Measurements from ENCODE around the gene RERE. TPM values are rescaled to one million over a fixed set of nuclear protein-coding genes. Genes with fewer than 3 reads are reported as not detected.
"Not testable (repeated sequence)": the region's sequence is repeated elsewhere in the genome, so short reads cannot be mapped to it uniquely, and the experiment has no call there.

The RERE gene
- polyA plus RNA-seq, 3 donors = 118 to 137 (median 129) TPM

DNA sequence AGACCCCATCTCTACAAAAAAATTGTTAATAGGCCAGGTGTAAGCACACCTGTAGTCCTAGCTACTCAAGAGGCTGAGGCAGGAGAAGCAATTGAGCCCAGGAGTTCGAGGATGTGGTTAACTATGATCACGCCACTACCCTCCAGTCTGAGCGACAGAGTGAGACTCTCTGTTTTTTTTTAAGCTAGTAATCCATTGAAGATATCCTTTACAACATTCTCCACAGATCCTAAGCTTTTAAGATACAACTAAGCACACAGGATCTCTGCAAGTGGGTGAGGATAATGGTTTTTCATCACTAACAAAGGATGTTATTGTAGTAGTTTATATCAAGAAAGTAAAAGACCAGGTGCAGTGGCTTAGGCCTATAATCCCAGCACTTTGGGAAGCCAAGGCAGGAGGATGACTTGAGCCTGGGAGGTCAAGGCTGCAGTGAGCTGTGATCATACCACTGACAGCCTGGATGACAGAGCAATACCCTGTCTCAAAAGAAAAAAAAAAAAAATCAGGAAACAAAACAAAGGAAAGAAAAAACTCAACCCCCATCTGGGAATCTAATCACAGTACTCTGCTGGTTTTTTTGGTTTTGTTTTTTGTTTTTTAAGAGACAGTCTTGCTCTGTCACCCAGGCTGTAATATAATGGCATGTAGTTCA lies 166.1 kb downstream of the RERE start:
- no peak for DNase-seq (ENCODE audit: low read depth in 3 of 3, low spot score in 2 of 3)

DNA sequence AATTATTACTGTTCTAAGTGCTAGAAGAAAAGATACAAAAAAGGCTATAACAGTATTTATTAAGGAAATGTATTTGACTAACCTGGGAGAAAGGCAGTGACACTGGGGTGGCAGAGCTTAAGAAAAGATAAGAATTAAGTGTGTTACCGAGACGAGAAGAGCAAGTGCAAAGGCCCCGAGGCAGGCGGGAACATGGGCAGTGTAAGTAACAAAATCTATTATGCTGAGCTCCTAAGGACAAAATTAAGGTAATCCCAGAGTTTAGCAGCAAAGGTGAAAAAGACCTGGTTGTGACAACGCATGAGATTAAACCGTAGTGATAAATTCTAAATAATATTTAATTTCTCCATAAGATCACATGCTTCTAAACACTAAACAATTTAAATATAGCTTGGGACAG lies 167.6 kb downstream of the RERE start:
- no peak for DNase-seq (ENCODE audit: low read depth in 3 of 3, low spot score in 2 of 3)

DNA sequence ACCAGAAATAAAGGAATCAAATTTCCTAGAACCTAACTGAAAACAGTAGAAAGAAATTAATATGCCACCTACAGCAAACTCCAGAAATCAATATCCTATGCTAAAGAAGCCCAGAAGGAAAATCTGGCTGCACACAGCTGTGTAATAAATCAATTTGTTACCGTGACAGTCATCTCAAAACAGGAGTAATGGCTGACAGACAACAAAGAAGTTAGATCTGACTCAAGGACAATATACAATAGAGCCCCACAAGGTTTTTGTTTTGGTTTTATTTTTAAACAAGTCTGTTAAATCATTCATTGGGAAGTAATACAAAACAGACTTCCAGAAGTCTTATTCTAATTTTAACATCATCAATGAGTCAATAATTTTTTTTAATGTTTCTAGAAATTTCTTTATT lies 168.4 kb downstream of the RERE start:
- DNase-seq (ENCODE audit: low read depth in 3 of 3, low spot score in 2 of 3) = no peak

- no peak for DNase-seq (ENCODE audit: low read depth in 3 of 3, low spot score in 2 of 3)
Observed at GRCh38 chr1:8646996-8647395, 170.4 kb downstream of the RERE start.

GRCh38 chr1:8646189-8646588 lies 171.3 kb downstream of the RERE start:
- DNase-seq (ENCODE audit: low read depth in 3 of 3, low spot score in 2 of 3) = no peak

GRCh38 chr1:8643542-8644536 lies 173.6 kb downstream of the RERE start:
- no peak for DNase-seq (ENCODE audit: low read depth in 3 of 3, low spot score in 2 of 3)

- no peak for DNase-seq (ENCODE audit: low read depth in 3 of 3, low spot score in 2 of 3)
Observed at GRCh38 chr1:8642114-8642513, 175.3 kb downstream of the RERE start.

- DNase-seq (ENCODE audit: low read depth in 3 of 3, low spot score in 2 of 3) = no peak
Observed at GRCh38 chr1:8641377-8641997, 176.0 kb downstream of the RERE start.

DNA sequence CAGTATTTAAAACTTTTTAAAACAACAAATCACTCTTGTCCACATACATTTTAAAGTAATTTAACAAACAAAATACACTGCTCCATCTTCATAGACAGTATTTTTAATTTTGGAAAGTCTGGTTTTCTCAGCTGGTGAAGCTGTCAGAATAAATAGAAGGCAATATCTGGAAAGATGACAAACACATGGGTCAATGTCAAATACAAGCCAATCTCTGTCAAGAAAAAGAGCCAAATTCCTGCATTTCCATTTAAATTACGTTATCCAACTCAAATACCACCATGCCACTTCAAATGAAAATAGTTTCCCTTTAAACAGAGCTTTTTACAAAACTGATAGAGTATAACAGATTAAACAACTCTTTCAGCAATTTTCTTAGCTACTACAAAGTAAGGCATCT lies 176.5 kb downstream of the RERE start:
- no peak for DNase-seq (ENCODE audit: low read depth in 3 of 3, low spot score in 2 of 3)

DNA sequence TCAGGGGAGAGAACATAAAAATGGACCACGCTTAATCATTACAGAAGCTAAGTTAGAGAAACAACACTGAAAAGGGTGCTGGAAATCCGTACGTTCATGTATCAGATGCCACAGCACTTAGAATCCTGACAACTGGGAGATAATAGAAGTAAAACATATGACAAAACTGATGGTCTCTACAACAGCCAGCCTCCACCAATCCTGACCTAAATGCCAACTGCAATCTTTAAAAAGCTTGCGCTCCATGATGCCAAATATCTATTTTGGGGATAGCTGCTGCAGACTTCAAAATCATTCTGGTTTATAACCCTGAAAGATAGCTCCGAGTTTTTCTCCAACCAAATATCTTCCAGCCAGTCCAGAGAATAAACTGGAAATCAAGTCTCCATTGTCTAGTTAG lies 178.3 kb downstream of the RERE start:
- no peak for DNase-seq (ENCODE audit: low read depth in 3 of 3, low spot score in 2 of 3)

DNA sequence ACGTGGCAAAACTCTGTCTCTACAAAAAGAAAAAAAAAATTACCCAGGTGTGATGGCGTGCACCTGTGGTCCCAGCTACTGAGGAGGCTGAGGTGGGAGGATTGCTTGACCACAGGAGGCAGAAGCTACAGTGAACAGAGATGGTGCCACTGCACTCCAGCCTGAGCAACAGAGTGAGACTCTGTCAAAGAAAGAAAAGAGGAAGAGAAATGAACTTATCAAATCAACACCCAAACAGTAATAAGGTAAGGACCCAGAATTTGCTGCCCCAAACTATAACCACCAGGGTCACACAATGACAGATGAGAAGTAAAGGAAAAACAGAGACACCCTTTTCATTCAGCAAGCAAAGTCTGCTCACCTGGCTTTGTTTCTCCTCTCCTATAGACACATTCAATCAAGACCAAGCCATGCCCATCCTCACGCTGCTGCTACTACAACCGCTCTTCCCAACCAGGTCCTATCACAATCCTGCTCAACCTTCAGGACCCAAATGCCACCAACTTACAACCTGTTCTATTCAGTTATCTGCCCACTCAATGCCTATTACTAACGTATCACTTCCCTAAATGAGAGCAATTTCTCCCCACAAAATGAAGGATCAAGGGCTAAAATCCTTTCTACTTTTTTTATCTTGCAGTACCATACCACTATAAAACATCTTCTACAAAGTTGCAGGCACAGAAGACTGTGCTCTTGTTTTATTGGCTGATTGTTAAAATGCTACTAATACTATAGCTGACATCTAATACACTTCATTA lies 183.5 kb downstream of the RERE start:
- no peak for DNase-seq (ENCODE audit: low read depth in 3 of 3, low spot score in 2 of 3)

DNA sequence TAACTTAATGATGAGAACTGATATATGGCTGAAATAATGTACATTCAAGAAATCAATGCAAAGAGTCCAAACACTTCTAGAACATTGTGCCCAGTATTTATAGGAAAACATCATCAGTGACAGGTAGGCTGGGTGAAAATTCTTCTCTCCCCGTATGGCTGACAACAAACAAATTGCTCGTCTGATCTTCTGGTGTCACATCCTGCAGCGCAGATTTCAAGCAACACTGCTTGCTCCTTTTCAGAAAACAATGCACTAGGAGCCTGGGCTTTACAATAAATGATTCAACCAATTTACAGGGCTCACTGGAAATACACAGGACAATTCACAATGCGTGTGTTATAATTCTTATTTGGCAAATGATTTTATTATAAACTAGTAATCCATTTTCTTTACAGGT lies 185.3 kb downstream of the RERE start:
- DNase-seq (ENCODE audit: low read depth in 3 of 3, low spot score in 2 of 3) = no peak

DNA sequence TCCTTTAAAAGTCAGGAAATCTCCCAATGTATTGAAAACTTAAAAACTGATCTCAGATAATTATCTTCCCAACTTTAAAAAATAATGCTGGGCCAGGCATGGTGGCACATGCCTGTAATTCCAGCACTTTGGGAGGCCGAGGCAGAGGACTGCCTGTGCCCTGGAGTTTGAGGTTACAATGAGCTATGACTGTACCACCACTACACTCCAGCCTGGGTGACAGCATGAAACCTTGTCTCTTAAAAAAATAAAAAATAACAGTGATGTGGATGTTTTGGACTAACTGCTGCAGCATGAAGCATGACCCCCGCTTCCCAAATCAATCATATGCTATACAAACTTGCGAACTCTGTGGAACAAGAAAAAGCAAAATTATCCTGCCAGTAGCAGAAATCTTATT lies 186.3 kb downstream of the RERE start:
- no peak for DNase-seq (ENCODE audit: low read depth in 3 of 3, low spot score in 2 of 3)

DNA sequence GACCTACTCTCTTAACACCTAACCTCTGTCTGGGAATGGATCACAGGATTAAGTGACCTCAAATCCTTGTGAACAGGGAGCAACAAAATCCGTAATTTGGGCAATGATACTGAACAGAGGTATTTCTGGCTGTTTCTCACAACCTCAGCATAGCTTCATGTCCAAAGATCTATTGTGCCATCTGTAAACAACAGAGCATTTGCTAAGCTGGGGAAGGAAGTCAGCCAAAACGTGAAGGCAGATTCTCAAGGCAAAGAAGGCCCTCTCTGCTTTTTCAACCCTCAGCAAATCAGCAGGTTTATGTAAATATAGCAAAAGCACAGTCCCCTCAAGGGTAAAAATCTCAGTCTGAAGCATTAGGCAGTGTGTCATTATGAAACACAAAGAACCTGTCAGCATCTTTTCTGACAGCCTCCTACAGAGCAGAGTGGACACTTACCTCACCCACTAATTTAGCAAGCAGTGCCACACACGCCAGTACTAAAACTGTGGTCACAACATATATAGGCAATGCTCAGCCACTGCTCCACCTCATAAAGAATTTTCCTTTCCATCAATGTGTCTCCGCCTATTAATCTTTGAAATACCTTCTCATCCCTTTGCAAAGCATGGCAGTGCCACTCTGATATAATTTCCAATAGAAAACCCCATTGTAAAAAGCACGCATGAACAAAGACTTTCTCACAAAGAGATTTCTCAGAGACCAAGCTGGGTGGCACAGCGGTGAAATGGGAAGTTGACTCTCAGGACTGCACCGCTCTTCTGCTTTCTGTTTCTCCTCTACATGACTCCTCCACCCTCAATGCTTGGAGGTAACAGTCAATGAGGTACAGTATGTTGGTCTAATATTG lies 188.0 kb downstream of the RERE start:
- DNase-seq (ENCODE audit: low read depth in 3 of 3, low spot score in 2 of 3) = no peak

- no peak for DNase-seq (ENCODE audit: low read depth in 3 of 3, low spot score in 2 of 3)
Observed at GRCh38 chr1:8628606-8629005, 188.8 kb downstream of the RERE start.

- DNase-seq (ENCODE audit: low read depth in 3 of 3, low spot score in 2 of 3) = no peak
Observed at GRCh38 chr1:8627728-8628127, 189.7 kb downstream of the RERE start.

- no peak for DNase-seq (ENCODE audit: low read depth in 3 of 3, low spot score in 2 of 3)
Observed at GRCh38 chr1:8625981-8626898, 191.2 kb downstream of the RERE start.

GRCh38 chr1:8625491-8625890 lies 191.9 kb downstream of the RERE start:
- no peak for DNase-seq (ENCODE audit: low read depth in 3 of 3, low spot score in 2 of 3)

DNA sequence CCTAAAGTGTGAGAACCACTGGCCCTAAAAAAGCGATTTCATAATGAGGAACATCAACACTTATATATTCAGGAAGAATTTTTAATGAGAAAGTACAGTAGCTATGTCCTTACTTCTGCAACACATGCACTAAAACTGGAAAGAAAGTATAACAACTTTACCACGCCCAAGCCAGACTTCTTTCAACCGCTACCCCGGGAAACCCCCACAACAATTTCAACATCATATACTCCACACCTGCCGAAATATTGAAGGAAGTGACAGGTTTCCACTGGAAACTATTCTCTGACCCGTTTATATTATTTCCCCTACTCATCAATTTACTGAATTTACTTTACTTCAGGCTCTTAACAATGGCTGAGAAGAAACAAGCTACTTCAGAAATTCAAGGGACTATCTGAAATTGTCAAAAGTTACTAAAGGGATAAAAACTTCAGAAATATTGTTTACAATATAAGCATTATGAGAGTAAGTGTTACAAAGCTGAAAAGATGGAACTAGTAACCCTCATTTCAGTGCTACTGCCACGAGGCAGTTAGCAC lies 193.7 kb downstream of the RERE start:
- not testable (repeated sequence) for DNase-seq (ENCODE audit: low read depth in 3 of 3, low spot score in 2 of 3)

All from right renal cortex interstitium (tissue), 3 donors.